GM19193 (cell line): ENCODE results near the gene ANKUB1.

Experiments
- POLR2A ChIP-seq: IDR thresholded peaks from 4 replicates; pipeline ENCODE4 v1.6.1; 2011; ENCODE audit not compliant: insufficient read depth, insufficient read length; ENCODE audit errors: extremely low read depth

ANKUB1 gene

GRCh38 chr3:149744151-149744550 lies 48.2 kb downstream of the ANKUB1 start:
- no peak for TF ChIP-seq POLR2A

GRCh38 chr3:149739396-149739795 lies 53.0 kb downstream of the ANKUB1 start:
- TF ChIP-seq POLR2A, result no peak

DNA sequence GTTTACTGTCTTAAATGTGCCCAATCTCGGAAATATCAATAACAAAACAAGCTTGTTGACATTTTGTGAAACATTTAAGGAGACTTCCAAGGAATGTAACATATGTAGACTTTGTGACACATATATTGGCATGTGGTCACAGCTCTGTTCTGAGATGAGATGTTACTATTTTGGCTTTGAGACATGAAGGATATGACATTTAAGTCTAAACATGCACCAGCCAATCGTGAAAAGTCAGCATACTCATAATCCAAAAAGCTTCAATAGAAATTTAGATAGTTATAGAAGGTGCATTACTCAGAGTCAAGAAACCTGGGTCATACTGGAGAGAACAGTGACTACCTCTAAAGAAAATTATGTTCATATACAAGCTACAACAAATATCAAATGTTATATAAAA lies 53.5 kb downstream of the ANKUB1 start:
- no peak for TF ChIP-seq POLR2A

GRCh38 chr3:149736953-149737205 lies 55.5 kb downstream of the ANKUB1 start:
- TF ChIP-seq POLR2A, result no peak

DNA sequence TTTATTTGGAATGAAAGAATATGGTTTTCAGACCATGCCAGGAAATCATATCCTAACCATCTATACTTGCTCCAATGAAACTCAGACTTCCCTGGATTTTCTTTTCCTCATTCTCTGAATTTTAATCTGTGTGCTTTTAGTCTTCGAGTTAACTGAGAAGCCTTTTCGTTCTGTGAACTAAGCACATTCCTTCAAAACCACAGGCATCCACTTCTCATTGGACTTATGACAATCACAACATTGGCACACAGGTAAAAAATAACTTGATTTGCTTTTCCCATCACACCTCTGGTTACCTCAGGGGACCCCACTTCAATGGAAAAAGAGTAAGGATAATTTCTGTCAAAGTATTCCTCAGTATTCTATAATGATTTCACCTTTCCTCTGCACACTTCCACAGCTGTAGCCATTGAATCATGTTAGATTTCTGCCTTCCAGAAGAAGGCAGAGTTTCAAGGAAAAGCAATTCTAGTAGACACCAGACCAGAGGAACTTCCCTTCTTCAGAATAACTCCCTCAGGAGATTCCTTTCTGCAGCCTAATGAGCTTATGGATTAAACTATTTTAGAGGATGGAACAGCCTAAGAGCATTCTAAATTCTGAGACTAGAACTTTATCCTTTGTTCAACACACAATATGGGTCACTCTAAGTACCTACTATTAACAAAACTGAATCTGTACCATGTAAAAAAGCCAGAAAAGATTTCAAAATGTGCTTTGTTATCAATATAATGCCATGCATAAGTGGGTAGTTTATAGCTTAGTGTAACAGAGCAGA lies 56.0 kb downstream of the ANKUB1 start:
- no peak for TF ChIP-seq POLR2A

- TF ChIP-seq POLR2A, result no peak
Observed at GRCh38 chr3:149732234-149732633, 60.1 kb downstream of the ANKUB1 start.

DNA sequence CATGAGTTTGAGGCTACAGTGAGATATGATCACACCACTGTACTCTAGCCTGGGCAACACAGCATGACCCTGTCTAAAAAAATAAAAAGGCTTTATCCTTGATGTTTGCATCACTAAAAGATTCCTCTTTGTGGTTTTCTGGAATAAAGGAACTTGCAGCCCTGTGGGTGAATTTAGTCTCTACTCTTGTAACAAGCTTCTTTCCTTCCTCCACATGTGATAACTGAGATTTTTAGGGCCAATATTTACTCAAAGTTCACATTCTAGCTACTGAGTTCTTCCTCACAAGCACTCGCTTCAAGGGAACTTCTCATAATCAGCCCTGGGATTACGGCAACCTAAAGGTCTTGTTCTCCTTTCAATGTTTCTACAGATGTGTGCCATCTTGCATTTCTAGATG lies 64.7 kb downstream of the ANKUB1 start:
- TF ChIP-seq POLR2A, result no peak

- TF ChIP-seq POLR2A, result no peak
Observed at GRCh38 chr3:149726716-149727407, 65.5 kb downstream of the ANKUB1 start.

DNA sequence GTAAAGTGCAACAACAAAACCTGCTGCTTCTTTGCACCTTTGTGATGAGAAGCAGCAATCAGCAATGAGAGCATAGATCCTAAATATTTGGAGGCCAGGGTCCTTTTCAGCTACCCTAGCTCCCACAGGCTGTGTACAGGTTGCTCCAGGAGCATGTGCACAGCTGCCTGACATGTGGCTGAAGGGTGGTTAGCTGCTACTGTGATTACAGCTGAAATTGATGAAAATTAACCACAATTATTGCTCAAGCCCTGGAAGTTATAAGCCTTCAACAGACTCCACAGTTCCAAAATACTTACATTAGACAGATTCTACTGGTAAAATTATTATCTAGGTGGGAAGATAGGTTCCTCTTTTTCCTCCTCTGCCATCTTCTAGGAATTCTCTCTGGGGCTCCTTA lies 68.6 kb downstream of the ANKUB1 start:
- no peak for TF ChIP-seq POLR2A

GRCh38 chr3:149720918-149721317 lies 71.4 kb downstream of the ANKUB1 start:
- no peak for TF ChIP-seq POLR2A

- TF ChIP-seq POLR2A, result no peak
Observed at GRCh38 chr3:149717391-149718056, 74.8 kb downstream of the ANKUB1 start.

GRCh38 chr3:149716984-149717383 lies 75.4 kb downstream of the ANKUB1 start:
- TF ChIP-seq POLR2A, result no peak

- TF ChIP-seq POLR2A, result no peak
Observed at GRCh38 chr3:149715247-149715646, 77.1 kb downstream of the ANKUB1 start.

- no peak for TF ChIP-seq POLR2A
Observed at GRCh38 chr3:149713730-149714654, 78.4 kb downstream of the ANKUB1 start.
